HEK293T (cell line): ENCODE measurements around the gene RNF207.

Experiments used
- CTCF ChIA-PET: fragments of 350-600 bp; formaldehyde crosslinking; extraction: SDS; loops from one replicate; lab custom pipeline; 2021; ENCODE audit warnings: antibody characterized with exemption, inconsistent platforms; lab: Yijun Ruan, JAX
- POLR2A ChIA-PET: fragments of 350-600 bp; formaldehyde crosslinking; extraction: SDS; loops from one replicate; lab custom pipeline; 2020; ENCODE audit warnings: antibody characterized with exemption, inconsistent platforms; lab: Yijun Ruan, JAX
- DNase-seq: peaks from one replicate; pipeline ENCODE4 v3.0.0; 2012; ENCODE audit warnings: mixed read lengths; ENCODE audit errors: extremely low spot score
- ARNT ChIP-seq: fragments of 450-650 bp; IDR thresholded peaks from 2 replicates; pipeline ENCODE4 v1.6.1; 2017; ENCODE audit warnings: mild to moderate bottlenecking
- BHLHE40 ChIP-seq: fragments of 450-650 bp; IDR thresholded peaks from 2 replicates; pipeline ENCODE4 v1.6.1; 2016; ENCODE audit warnings: mild to moderate bottlenecking, moderate library complexity, borderline replicate concordance
- CTBP1 ChIP-seq: fragments of 450-650 bp; IDR thresholded peaks from 2 replicates; pipeline ENCODE4 v1.6.1; 2016; ENCODE audit warnings: borderline replicate concordance
- ELF4 ChIP-seq: fragments of 450-650 bp; IDR thresholded peaks from 2 replicates; pipeline ENCODE4 v1.6.1; 2017; ENCODE audit warnings: antibody characterized with exemption
- FOXA1 ChIP-seq: fragments of 450-650 bp; IDR thresholded peaks from 2 replicates; pipeline ENCODE4 v1.6.1; 2016; ENCODE audit warnings: mild to moderate bottlenecking
- FOXK2 ChIP-seq: fragments of 450-650 bp; IDR thresholded peaks from 2 replicates; pipeline ENCODE4 v1.6.1; 2016; ENCODE audit warnings: mild to moderate bottlenecking
- FOXM1 ChIP-seq: fragments of 450-650 bp; IDR thresholded peaks from 2 replicates; pipeline ENCODE4 v1.6.1; 2017; ENCODE audit warnings: mild to moderate bottlenecking, borderline replicate concordance
- HDGF ChIP-seq: fragments of 450-650 bp; IDR thresholded peaks from 2 replicates; pipeline ENCODE4 v1.6.1; 2017; ENCODE audit warnings: antibody characterized with exemption, borderline replicate concordance
- L3MBTL2 ChIP-seq: fragments of 450-650 bp; conservative IDR thresholded peaks from 2 replicates; pipeline ENCODE4 v1.6.1; 2016; ENCODE audit warnings: mild to moderate bottlenecking
- LEF1 ChIP-seq: fragments of 450-650 bp; IDR thresholded peaks from 2 replicates; pipeline ENCODE4 v1.6.1; 2017; ENCODE audit warnings: mild to moderate bottlenecking, borderline replicate concordance
- NFRKB ChIP-seq: fragments of 450-650 bp; IDR thresholded peaks from 2 replicates; pipeline ENCODE4 v1.6.1; 2016; ENCODE audit warnings: mild to moderate bottlenecking, moderate library complexity
- SP1 ChIP-seq: fragments of 450-650 bp; IDR thresholded peaks from 2 replicates; pipeline ENCODE4 v1.6.1; 2017
- SUZ12 ChIP-seq: fragments of 450-650 bp; IDR thresholded peaks from 2 replicates; pipeline ENCODE4 v1.6.1; 2016; ENCODE audit warnings: mild to moderate bottlenecking
- TARDBP ChIP-seq: fragments of 450-650 bp; IDR thresholded peaks from 2 replicates; pipeline ENCODE4 v1.6.1; 2016
- ZNF384 ChIP-seq: fragments of 450-650 bp; IDR thresholded peaks from 2 replicates; pipeline ENCODE4 v1.6.1; 2016
- TF ChIP-seq, protein P1 (sequence below): fragments of 450-650 bp; IDR thresholded peaks from 2 replicates; pipeline ENCODE4 v1.6.1; 2016

RNF207 gene

DNA sequence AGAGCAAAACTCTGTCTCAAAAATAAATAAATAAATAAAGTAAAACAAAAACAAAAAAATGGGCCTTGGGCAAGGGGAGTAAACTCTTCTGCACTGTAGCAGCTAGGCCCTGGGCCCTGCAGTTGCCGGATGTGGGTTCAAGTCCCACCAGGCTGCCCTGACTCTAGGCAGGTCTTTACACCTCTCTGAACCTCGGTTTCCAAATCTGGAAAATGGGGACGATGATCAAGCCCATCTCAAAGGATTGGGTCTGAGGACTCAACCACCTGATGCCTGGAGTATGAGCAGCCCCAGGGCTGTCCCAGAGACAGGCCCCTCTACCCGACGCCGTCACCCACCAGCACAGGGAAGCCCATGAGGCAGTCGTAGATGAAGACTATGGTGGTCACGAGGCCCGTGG lies 47.5 kb downstream of the RNF207 start:
- TF ChIP-seq LEF1 = no peak
- no peak for TF ChIP-seq FOXM1
- TF ChIP-seq SUZ12 = no peak
- TF ChIP-seq, protein P1, sequence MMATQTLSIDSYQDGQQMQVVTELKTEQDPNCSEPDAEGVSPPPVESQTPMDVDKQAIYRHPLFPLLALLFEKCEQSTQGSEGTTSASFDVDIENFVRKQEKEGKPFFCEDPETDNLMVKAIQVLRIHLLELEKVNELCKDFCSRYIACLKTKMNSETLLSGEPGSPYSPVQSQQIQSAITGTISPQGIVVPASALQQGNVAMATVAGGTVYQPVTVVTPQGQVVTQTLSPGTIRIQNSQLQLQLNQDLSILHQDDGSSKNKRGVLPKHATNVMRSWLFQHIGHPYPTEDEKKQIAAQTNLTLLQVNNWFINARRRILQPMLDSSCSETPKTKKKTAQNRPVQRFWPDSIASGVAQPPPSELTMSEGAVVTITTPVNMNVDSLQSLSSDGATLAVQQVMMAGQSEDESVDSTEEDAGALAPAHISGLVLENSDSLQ = no peak
- no peak for TF ChIP-seq FOXA1
- no peak for TF ChIP-seq BHLHE40
- TF ChIP-seq HDGF = no peak
- no peak for TF ChIP-seq ARNT
- TF ChIP-seq ELF4 = no peak
- no peak for TF ChIP-seq L3MBTL2
- no peak for TF ChIP-seq TARDBP
- no peak for TF ChIP-seq SP1
- CTCF ChIA-PET = interaction anchor here (0.7 to 1.0 kb wide), 2 partner anchors 15 to 174 kb away, joined by 6 to 7 read pairs; no protein-coding TSS in a partner anchor
- POLR2A ChIA-PET = interaction anchor here (0.6 kb wide), 1 partner anchor 91 kb away, joined by 3 read pairs; no protein-coding TSS in a partner anchor
- DNase-seq = no peak

DNA sequence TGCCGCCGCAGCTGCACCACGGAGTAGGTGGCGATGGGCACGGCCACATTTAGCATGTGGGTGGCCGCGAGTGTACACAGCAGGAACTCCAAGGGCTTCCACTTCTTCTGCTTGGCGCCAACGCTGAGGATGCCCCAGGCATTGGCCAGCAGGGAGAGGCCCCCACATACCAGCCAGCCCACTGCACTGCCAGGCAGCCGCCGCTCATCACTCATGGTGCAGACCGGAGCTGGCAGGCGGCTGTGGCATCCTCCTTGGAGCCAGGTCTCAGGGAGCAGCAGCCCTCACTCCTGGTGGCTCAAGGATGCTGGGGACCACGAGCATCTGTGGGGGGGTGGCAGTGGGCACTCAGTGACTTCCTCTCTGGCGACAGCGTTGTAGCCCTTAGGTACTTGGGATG lies 48.8 kb downstream of the RNF207 start:
- no peak for TF ChIP-seq SUZ12
- no peak for TF ChIP-seq FOXM1
- no peak for TF ChIP-seq SP1
- TF ChIP-seq CTBP1 = no peak
- TF ChIP-seq BHLHE40 = no peak
- DNase-seq = no peak
- CTCF ChIA-PET = no interaction called here
- POLR2A ChIA-PET = no interaction called here

DNA sequence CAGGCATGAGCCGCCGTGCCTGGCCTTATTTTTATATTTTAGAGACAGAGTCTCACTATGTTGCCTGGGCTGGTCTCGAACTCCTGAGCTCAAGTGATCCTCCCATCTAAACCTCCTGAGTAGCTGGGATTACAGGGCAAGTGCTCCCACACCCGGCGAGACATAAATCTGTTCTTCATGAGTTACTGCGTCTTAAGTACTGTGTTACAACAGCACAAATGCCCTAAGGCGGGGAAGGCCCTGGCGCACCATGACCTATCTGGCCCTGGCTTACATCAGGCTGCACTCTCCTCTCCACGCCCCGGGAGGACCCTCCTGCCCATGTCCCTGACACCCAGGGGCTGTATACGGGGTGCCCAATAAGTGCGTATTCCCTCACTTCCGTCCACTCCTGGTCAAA lies 50.7 kb downstream of the RNF207 start:
- POLR2A ChIA-PET = no interaction called here
- TF ChIP-seq SUZ12 (no peak), ARNT (no peak), LEF1 (no peak)
- TF ChIP-seq, protein P1 = peak; percentile 74
- CTCF ChIA-PET = interaction anchor here (0.6 to 0.8 kb wide), 2 partner anchors 9 to 88 kb away, joined by 3 read pairs; no protein-coding TSS in a partner anchor
- no peak for DNase-seq

DNA sequence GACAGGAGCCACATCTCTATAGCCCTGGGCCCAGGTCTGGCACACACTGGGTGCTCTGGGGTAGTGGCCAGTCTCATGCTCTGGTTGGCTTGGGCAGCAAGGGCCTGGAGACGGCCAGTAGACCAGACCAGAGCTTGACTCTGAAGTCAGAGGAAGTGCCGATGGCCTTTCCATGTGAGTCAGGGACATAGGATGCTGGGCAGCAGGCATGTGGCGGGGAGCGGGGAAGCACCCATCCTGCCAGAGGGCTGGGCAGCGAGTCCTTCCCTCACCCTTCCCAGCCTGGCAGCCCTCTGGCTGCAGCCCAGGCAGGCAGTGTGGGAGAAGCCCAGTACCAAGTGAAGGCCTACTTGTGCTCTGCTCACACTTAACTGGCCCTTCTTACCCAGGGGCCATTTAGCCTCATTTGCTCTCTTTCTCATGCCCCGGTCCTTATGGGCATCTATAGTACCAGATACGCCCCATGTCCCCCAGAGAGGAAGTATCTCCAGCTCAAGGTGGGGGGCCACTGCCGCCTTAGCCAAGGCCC lies 51.7 kb downstream of the RNF207 start:
- no peak for DNase-seq
- POLR2A ChIA-PET = no interaction called here
- TF ChIP-seq FOXK2 = no peak
- TF ChIP-seq FOXM1 = no peak
- no peak for TF ChIP-seq NFRKB
- no peak for TF ChIP-seq BHLHE40
- TF ChIP-seq FOXA1 = no peak
- TF ChIP-seq TARDBP = no peak
- TF ChIP-seq ZNF384 = no peak
- TF ChIP-seq, protein P1 = no peak
- TF ChIP-seq ARNT = no peak
- no peak for TF ChIP-seq SUZ12
- TF ChIP-seq CTBP1 = no peak
- TF ChIP-seq HDGF = no peak
- CTCF ChIA-PET = no interaction called here

DNA sequence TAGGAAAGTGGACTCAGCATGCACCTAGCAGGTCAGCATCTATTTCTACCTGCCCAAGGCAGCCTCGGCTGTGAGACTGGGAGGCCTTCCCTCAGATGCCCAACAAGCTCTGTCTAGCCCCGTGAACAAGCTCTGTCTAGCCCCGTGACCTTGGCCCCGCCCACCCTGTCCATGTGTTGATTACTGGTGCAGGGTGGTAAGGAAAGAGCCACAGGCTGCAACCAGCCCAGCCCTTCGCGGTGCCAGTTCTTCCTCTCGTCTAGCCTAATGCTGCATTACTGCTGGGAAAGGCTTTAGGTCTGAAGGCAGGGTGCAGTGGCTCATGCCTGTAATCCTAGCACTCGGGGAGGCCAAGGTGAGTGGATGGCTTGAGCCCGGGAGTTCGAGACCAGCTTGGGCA lies 52.8 kb downstream of the RNF207 start:
- ChIA-PET CTCF (no interaction called here), POLR2A (no interaction called here)
- no peak for DNase-seq

DNA sequence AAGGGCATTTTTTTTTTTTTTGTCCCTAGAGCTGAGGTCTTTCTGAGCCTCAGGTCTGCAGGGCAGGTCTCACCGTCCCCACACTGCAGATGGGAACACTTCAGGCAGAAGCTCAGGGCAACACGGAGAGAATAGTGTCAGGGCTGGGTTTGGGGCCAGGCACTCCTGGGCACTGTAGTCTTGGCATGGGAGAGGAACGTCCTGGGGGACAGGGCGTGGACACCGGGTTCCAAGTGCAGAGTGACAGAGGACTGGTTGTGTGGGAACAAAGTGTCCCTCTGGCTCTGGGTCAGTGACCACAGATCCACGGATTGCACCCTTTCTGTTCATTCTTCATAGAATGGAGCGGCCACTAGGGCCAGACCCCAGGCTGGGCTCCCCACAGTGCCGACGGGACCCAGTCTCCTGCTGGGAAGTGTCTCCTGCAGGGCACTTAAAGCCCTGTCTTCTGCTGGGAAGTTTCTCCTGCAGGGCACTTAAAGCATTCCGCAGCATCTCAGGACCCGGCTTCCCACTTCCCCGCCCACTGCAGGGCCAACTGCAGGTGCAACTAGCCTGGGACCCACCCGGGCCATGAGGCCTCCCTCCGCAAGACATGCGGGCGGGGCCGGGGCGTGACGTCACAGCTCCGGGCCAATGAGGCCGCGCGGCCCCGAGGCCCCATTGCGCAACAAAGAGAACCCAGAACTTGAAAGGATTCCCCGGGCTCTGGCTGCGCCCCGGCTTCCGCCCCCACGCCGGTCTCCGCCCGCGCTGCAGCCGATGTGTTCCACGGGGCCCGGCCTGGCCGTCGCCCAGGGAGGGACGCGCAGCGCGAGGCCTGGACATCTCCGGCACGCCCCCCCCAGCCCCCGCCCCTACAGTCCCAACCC lies 53.8 kb downstream of the RNF207 start:
- DNase-seq = peak; percentile 75
- TF ChIP-seq TARDBP = no peak
- no peak for TF ChIP-seq LEF1
- no peak for TF ChIP-seq SUZ12
- TF ChIP-seq BHLHE40 = no peak
- no peak for TF ChIP-seq ARNT
- no peak for TF ChIP-seq CTBP1
- TF ChIP-seq FOXA1 = no peak
- POLR2A ChIA-PET = no interaction called here
- CTCF ChIA-PET = interaction anchor here (0.5 kb wide), 1 partner anchor 1753 kb away, joined by 3 read pairs; no protein-coding TSS in a partner anchor

More for the DNA sequence above, 52.8 kb downstream of the RNF207 start:
- no peak for TF ChIP-seq FOXK2
- no peak for TF ChIP-seq ELF4
- TF ChIP-seq L3MBTL2 = no peak
- no peak for TF ChIP-seq CTBP1
- TF ChIP-seq ZNF384 = no peak
- no peak for TF ChIP-seq FOXA1
- TF ChIP-seq, protein P1 = no peak
